B cell (primary cell): ENCODE results near the gene TIAL1.

Source experiments
- CTCF ChIP-seq: fragments of 200-600 bp; IDR thresholded peaks from one replicate; pipeline ENCODE4 v1.8.0; 2022; ENCODE audit warnings: antibody characterized with exemption, mild to moderate bottlenecking
- EZH2 ChIP-seq: IDR thresholded peaks from 2 replicates; pipeline ENCODE4 v1.6.1; 2012; ENCODE audit warnings: borderline replicate concordance, low read depth, mild to moderate bottlenecking, moderate library complexity, low read length; ENCODE audit not compliant: insufficient read depth, poor library complexity, severe bottlenecking

GRCh38 chr10:119578355-119578754 lies 18.4 kb downstream of the TIAL1 start:
- TF ChIP-seq CTCF (no peak), EZH2 (no peak)
